ENCODE results near the gene SATB1.

SATB1 gene

GRCh38 chr3:18401300-18401961 is 23.7 kb downstream of the SATB1 start:
- DNase-seq (ENCODE audit: low read depth in 2 of 2) = no peak

- no peak for DNase-seq (ENCODE audit: low read depth in 2 of 2)
These were observed 26.7 kb downstream of the SATB1 start for GRCh38 chr3:18398448-18398847.

GRCh38 chr3:18396428-18396827 is 28.7 kb downstream of the SATB1 start:
- DNase-seq (ENCODE audit: low read depth in 2 of 2) = no peak

GRCh38 chr3:18394384-18394995 is 30.6 kb downstream of the SATB1 start:
- DNase-seq (ENCODE audit: low read depth in 2 of 2) = no peak

GRCh38 chr3:18393906-18394305 is 31.2 kb downstream of the SATB1 start:
- no peak for DNase-seq (ENCODE audit: low read depth in 2 of 2)

GRCh38 chr3:18390024-18390660 is 35.0 kb downstream of the SATB1 start:
- no peak for DNase-seq (ENCODE audit: low read depth in 2 of 2)

- no peak for DNase-seq (ENCODE audit: low read depth in 2 of 2)
These were observed 35.9 kb downstream of the SATB1 start for GRCh38 chr3:18389108-18389733.

GRCh38 chr3:18386274-18386890 is 38.8 kb downstream of the SATB1 start:
- no peak for DNase-seq (ENCODE audit: low read depth in 2 of 2)

- no peak for DNase-seq (ENCODE audit: low read depth in 2 of 2)
These were observed 39.4 kb downstream of the SATB1 start for GRCh38 chr3:18385706-18386105.

- no peak for DNase-seq (ENCODE audit: low read depth in 2 of 2)
These were observed 42.3 kb downstream of the SATB1 start for GRCh38 chr3:18382760-18383369.

GRCh38 chr3:18379647-18380046 is 45.5 kb downstream of the SATB1 start:
- no peak for DNase-seq (ENCODE audit: low read depth in 2 of 2)

GRCh38 chr3:18378218-18378617 is 46.9 kb downstream of the SATB1 start:
- DNase-seq (ENCODE audit: low read depth in 2 of 2) = no peak

- no peak for DNase-seq (ENCODE audit: low read depth in 2 of 2)
These were observed 48.5 kb downstream of the SATB1 start for GRCh38 chr3:18376682-18377081.

- no peak for DNase-seq (ENCODE audit: low read depth in 2 of 2)
These were observed 52.2 kb downstream of the SATB1 start for GRCh38 chr3:18372786-18373405.

- no peak for DNase-seq (ENCODE audit: low read depth in 2 of 2)
These were observed 54.5 kb downstream of the SATB1 start for GRCh38 chr3:18370672-18371071.

GRCh38 chr3:18369551-18370185 is 55.5 kb downstream of the SATB1 start:
- no peak for DNase-seq (ENCODE audit: low read depth in 2 of 2)

- DNase-seq (ENCODE audit: low read depth in 2 of 2) = no peak
These were observed 58.9 kb downstream of the SATB1 start for GRCh38 chr3:18366258-18366657.

- no peak for DNase-seq (ENCODE audit: low read depth in 2 of 2)
These were observed 61.8 kb downstream of the SATB1 start for GRCh38 chr3:18363338-18363737.

GRCh38 chr3:18357747-18358146 is 67.4 kb downstream of the SATB1 start:
- no peak for DNase-seq (ENCODE audit: low read depth in 2 of 2)

GRCh38 chr3:18355832-18356231 is 69.3 kb downstream of the SATB1 start:
- DNase-seq (ENCODE audit: low read depth in 2 of 2) = no peak

GRCh38 chr3:18354701-18355100 is 70.4 kb downstream of the SATB1 start:
- DNase-seq (ENCODE audit: low read depth in 2 of 2) = no peak
